ENCODE measurements around the gene TGM4.

TGM4 gene

DNA sequence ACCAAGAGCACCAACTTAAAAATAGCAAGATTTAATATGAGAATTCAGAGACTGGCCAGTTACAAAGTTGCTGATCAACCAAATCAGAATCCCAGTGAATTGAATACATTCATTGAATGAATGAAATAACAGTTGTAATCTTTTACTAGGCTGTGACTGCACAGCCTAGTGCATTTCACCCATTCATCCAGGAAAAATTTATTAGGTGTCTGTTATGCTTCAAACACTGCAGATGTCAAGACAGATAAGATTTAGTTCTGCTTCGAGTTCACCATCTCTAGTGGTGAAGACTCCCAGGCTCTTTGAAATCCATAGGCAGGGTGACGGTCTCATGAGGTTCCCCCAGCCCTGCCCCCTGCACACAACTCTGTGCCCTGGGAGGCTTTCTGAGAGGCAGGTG is 28.9 kb downstream of the TGM4 start:
- DNase-seq (ENCODE audit: low spot score) (no peak), ATAC-seq (ENCODE audit: low read depth) (no peak)
- Histone ChIP-seq H3K27me3 (ENCODE audit: insufficient read depth, poor library complexity, severe bottlenecking) (no peaks in the 10 kb centered on the region), H3K9me3 (ENCODE audit: severe bottlenecking) (no peaks in the 10 kb centered on the region), H3K4me3 (ENCODE audit: severe bottlenecking) (no peak overlapping the region), H3K27ac (ENCODE audit: poor library complexity, severe bottlenecking) (no peak overlapping the region), H3K4me1 (ENCODE audit: insufficient read depth, poor library complexity, severe bottlenecking) (peaks cover 9% of the 10 kb centered on the region), H3K36me3 (ENCODE audit: low read depth) (no peaks in the 10 kb centered on the region)
- TF ChIP-seq, protein P1, sequence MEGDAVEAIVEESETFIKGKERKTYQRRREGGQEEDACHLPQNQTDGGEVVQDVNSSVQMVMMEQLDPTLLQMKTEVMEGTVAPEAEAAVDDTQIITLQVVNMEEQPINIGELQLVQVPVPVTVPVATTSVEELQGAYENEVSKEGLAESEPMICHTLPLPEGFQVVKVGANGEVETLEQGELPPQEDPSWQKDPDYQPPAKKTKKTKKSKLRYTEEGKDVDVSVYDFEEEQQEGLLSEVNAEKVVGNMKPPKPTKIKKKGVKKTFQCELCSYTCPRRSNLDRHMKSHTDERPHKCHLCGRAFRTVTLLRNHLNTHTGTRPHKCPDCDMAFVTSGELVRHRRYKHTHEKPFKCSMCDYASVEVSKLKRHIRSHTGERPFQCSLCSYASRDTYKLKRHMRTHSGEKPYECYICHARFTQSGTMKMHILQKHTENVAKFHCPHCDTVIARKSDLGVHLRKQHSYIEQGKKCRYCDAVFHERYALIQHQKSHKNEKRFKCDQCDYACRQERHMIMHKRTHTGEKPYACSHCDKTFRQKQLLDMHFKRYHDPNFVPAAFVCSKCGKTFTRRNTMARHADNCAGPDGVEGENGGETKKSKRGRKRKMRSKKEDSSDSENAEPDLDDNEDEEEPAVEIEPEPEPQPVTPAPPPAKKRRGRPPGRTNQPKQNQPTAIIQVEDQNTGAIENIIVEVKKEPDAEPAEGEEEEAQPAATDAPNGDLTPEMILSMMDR (IDR thresholded peaks at IDR 0.05; ENCODE audit: poor library complexity, severe bottlenecking), result no peak

DNA sequence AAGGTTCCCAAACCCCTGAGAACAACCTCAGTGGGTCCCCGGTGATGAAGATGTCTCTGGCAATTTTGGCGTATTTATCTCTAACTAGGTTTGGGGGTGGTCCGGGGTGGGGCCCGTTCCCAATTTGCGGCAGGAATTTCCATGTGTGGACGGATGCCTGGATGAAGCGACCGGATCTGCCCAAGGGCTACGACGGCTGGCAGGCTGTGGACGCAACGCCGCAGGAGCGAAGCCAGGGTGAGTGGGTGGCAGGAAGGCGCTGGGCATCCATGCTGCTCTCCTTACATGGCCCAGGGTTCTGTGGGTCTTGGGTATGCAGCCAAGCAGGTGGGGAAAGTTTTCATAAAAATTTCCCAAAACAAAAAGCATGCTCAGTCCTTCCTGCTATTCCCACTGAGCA is 29.3 kb downstream of the TGM4 start:
- Histone ChIP-seq H3K36me3 (ENCODE audit: low read depth) (no peaks in the 10 kb centered on the region), H3K27me3 (ENCODE audit: insufficient read depth, poor library complexity, severe bottlenecking) (no peaks in the 10 kb centered on the region), H3K9me3 (ENCODE audit: severe bottlenecking) (no peaks in the 10 kb centered on the region), H3K4me3 (ENCODE audit: severe bottlenecking) (no peak overlapping the region), H3K4me1 (ENCODE audit: insufficient read depth, poor library complexity, severe bottlenecking) (peaks cover 9% of the 10 kb centered on the region), H3K27ac (ENCODE audit: poor library complexity, severe bottlenecking) (no peak overlapping the region)
- ATAC-seq (ENCODE audit: low read depth) (no peak), DNase-seq (ENCODE audit: low spot score) (no peak)
- TF ChIP-seq, protein P1 (IDR thresholded peaks at IDR 0.05; ENCODE audit: poor library complexity, severe bottlenecking), result no peak

DNA sequence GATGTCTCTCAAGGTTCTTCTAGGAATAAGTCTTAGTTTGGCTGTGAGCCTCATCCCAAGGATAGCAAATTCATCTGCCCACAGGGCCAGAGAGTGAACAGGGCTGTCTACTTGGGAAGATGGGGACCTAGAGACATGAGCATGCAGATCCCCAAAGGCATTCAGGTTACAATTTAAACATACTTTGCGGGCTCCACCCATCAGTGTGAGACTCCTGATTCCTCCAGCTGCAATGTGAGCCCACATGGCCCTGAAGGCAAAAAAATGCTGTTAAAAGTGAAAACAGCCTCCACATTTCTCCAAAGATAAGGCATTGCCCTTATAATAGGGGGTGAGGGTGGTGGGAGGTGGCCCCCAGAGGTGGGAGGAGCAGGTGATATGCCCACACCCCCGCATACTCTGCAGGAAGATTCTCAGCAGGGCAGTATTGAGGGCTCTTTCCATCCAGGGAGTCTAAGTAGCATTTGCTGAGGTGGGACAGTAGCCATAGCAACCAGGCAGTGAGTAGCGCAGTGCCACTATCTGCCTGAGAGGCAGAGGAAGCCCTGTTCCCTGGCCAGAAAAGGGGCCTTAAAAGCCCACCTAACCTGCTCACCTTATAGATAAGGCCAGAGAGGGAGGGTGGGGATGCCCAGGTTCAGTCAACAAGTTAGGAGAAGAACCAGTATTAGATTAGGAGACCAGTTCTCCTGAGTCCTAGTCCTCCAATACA is 31.2 kb downstream of the TGM4 start:
- TF ChIP-seq, protein P1 (IDR thresholded peaks at IDR 0.05; ENCODE audit: poor library complexity, severe bottlenecking), result no peak
- no peak overlapping the region for H3K27ac ChIP-seq (ENCODE audit: poor library complexity, severe bottlenecking)
- H3K36me3 ChIP-seq (ENCODE audit: low read depth), result no peaks in the 10 kb centered on the region
- H3K4me3 ChIP-seq (ENCODE audit: severe bottlenecking), result no peak overlapping the region
- no peaks in the 10 kb centered on the region for H3K9me3 ChIP-seq (ENCODE audit: severe bottlenecking)
- DNase-seq (ENCODE audit: low spot score) (no peak), ATAC-seq (ENCODE audit: low read depth) (no peak)
- peaks cover 9% of the 10 kb centered on the region for H3K4me1 ChIP-seq (ENCODE audit: insufficient read depth, poor library complexity, severe bottlenecking)
- H3K27me3 ChIP-seq (ENCODE audit: insufficient read depth, poor library complexity, severe bottlenecking), result no peaks in the 10 kb centered on the region

DNA sequence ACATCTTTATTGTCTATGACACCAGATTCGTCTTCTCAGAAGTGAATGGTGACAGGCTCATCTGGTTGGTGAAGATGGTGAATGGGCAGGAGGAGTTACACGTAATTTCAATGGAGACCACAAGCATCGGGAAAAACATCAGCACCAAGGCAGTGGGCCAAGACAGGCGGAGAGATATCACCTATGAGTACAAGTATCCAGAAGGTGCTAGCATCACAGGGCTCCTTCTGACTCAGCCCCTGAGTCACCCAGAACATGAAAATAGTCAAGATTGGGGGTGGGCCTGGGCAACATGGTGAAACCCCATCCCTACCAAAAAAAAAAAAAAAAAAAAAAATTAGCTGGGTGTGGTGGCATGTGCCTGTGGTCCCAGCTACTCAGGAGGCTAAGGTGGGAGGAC is 32.6 kb downstream of the TGM4 start:
- no peaks in the 10 kb centered on the region for H3K36me3 ChIP-seq (ENCODE audit: low read depth)
- peaks cover 9% of the 10 kb centered on the region for H3K4me1 ChIP-seq (ENCODE audit: insufficient read depth, poor library complexity, severe bottlenecking)
- no peak overlapping the region for H3K4me3 ChIP-seq (ENCODE audit: severe bottlenecking)
- H3K9me3 ChIP-seq (ENCODE audit: severe bottlenecking), result no peaks in the 10 kb centered on the region
- DNase-seq (ENCODE audit: low spot score) (peak; percentile 83), ATAC-seq (ENCODE audit: low read depth) (peak; percentile 96)
- no peaks in the 10 kb centered on the region for H3K27me3 ChIP-seq (ENCODE audit: insufficient read depth, poor library complexity, severe bottlenecking)
- TF ChIP-seq, protein P1 (IDR thresholded peaks at IDR 0.05; ENCODE audit: poor library complexity, severe bottlenecking), result no peak
- peak overlapping the region; percentile 24 for H3K27ac ChIP-seq (ENCODE audit: poor library complexity, severe bottlenecking)

GRCh38 chr3:44907612-44908011 is 33.2 kb downstream of the TGM4 start:
- TF ChIP-seq, protein P1 (IDR thresholded peaks at IDR 0.05; ENCODE audit: poor library complexity, severe bottlenecking), result no peak
- Histone ChIP-seq H3K4me1 (ENCODE audit: insufficient read depth, poor library complexity, severe bottlenecking) (peaks cover 9% of the 10 kb centered on the region), H3K36me3 (ENCODE audit: low read depth) (no peaks in the 10 kb centered on the region), H3K27me3 (ENCODE audit: insufficient read depth, poor library complexity, severe bottlenecking) (no peaks in the 10 kb centered on the region), H3K27ac (ENCODE audit: poor library complexity, severe bottlenecking) (peak overlapping the region; percentile 24), H3K4me3 (ENCODE audit: severe bottlenecking) (no peak overlapping the region), H3K9me3 (ENCODE audit: severe bottlenecking) (no peaks in the 10 kb centered on the region)
- DNase-seq (ENCODE audit: low spot score) (no peak), ATAC-seq (ENCODE audit: low read depth) (no peak)
